HG02970 (cell line): ENCODE results near the gene MTSS2.
"Not testable (repeated sequence)": the region's sequence is repeated elsewhere in the genome, so short reads cannot be mapped to it uniquely, and the experiment has no call there.

ENCODE experiments used
- ATAC-seq: cut with Tn5 transposase; IDR thresholded peaks from one replicate; pipeline ENCODE4 v1.9.1; 2021; ENCODE audit warnings: mild to moderate bottlenecking, moderate library complexity, moderate number of reproducible peaks; ENCODE audit not compliant: unreplicated experiment, low FRiP score

MTSS2 gene

GRCh38 chr16:70657956-70658355, 27.9 kb downstream of the MTSS2 start:
- ATAC-seq, result no peak

- ATAC-seq, result no peak
Observed at GRCh38 chr16:70656712-70657263, 29.1 kb downstream of the MTSS2 start.

- ATAC-seq, result no peak
Observed at GRCh38 chr16:70656065-70656711, 29.7 kb downstream of the MTSS2 start.

DNA sequence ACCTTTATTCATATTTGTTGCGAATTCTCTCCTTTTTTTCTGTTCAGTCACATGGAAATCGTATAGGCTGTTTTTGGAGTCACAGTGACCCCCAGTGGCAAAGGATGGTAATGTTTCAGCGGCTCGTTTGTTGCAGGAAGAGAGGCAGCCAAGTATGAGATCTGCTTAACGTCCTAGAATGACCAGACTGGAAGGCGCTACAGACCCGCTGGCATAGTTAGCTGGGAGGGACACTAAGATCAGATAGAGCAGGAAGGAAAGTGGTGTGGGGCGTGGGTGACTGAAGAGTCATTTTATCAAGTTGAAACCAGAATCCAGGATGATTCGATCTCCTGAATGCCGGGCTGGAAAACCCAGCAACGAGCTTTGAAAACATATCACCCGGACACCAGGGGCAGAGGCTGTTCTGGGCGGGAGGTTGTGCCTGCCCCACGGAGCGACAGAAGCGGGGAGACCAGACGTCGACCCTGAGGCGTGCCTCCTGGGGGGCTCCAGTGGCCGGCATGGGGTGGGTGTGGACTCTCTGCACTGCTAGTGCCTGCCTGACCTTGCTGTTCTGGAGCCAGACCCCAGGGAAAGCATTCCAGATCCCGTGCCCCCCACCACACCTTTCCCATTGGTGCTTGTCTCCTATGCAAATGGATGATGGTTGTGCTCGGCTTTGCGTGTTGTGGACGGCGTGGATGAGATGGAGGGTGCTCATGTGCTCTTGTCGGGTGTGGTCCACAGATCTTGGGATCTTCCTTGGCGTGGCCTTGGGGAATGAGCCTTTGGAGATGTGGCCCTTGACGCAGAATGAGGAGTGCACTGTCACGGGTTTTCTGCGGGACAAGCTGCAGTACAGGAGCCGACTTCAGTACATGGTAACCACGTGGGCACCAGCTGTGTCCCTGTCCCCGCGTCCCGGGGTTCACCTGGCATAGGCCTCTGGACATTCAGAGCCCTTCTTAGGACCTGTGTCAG, 31.8 kb downstream of the MTSS2 start:
- no peak for ATAC-seq

- ATAC-seq, result no peak
Observed at GRCh38 chr16:70653406-70653805, 32.4 kb downstream of the MTSS2 start.

GRCh38 chr16:70652322-70652721, 33.5 kb downstream of the MTSS2 start:
- no peak for ATAC-seq

DNA sequence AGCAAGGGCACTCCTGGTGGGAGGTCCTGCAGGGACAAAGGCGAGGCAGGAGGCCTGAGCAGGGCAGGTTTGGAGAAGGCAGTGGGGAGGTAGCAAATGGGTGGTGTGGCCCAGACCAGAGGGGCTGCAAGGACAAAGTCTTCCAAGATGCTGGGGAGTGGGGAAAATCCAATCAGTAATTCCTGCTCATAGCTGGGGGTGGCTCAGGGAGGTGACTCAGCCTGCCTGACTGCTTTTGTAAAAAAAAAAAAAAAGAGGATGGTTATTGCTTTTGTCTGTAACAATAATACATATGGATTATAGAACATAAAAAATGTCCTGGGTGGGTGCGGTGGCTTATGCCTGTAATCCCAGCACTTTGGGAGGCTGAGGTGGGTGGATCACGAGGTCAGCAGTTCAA, 34.3 kb downstream of the MTSS2 start:
- no peak for ATAC-seq

- ATAC-seq, result no peak
Observed at GRCh38 chr16:70650216-70650615, 35.6 kb downstream of the MTSS2 start.

GRCh38 chr16:70649300-70649699, 36.6 kb downstream of the MTSS2 start:
- no peak for ATAC-seq

DNA sequence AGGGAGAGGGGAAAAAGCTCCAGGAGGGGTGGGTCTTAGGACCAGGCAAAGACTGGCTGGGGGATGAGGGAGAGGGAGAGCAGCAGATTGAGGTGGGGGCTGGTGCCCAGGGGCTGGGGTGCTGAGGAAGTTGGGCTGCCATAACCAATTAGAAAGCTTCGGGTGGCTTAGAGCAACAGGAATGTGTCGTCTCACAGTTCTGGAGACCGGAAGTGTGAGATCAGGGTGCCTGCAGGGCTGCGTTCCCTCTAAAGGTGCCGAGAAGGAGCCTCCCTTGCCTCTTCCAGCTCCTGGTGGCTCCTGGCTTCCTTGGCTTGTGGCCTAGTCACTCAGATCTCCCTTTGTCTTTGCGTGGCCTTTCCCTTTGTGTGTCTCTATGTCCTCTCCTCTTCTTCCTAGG, 37.2 kb downstream of the MTSS2 start:
- no peak for ATAC-seq

DNA sequence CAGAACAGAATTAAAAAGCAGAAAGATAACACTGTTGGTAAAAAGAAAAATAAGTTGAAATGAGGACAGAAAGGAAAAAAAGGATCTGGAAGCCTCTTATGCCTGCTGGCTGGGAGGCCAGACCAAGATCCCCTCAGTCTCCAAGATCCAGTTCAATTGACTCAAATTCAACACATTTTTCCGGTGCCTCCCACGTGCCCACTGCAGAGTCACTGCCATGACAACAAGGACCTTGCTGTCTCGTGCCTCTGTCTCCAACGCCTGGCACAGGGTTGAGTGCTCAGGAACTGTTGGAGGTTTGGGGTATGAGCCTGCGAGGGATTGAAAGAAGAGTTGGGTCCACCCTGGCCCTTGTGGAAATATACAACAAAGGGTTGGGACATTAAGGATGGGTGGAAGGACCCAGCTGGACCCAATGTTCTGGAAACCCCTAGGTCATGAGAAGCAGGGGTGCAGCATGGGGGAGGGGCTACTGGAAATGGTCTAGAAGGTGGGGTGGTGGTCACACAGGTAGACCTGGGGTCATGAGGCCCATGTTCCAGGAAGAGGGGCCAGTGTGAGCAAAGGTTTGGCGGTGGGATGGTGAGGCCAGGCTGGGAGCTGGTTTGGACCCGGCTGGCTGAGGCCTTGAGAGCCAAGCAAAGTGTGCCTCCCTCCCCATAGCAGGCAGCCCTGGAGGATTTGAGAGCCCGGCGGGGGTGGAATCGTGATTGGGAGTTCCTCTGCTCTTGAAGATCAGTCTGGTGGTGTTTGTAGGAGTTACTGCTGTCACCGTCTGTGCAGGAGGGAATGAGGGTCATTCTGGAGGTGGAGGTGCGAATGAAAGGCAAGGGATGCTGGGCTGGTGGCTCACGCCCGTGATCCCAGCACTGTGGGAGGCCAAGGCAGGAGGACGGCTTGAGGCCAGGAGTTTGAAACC, 38.2 kb downstream of the MTSS2 start:
- no peak for ATAC-seq

DNA sequence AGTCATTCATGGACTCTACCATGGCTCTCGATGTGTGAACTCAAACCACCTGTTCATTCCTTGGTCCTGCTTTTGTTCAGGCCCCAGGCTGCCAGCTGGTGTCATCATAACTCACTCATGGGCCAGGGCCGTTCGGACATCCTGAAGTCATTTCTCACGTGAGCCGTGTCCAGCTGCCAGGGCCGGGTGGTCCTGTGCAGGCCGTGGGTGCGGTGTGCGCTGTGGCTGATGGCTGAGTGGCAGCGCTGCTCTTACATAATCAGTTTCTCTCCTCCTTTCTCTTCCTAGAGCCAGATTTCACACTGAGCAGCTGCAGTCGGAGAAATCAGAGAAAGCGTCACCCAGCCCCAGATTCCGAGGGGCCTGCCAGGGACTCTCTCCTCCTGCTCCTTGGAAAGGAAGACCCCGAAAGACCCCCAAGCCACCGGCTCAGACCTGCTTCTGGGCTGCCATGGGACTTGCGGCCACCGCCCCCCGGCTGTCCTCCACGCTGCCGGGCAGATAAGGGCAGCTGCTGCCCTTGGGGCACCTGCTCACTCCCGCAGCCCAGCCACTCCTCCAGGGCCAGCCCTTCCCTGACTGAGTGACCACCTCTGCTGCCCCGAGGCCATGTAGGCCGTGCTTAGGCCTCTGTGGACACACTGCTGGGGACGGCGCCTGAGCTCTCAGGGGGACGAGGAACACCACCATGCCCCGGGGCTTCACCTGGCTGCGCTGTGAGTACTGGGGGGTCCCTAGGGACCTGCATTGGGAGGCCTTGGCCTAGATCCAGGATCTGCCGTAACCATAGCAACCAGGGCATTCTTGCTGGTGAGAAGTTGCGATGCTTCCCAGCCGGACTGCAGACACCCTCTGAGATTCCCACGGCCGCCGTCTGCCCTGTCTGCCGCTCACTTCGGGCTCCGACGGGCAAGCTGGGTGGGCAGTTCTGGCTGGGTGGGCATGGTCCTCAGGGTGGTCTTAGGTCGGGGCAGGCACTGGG, 39.3 kb downstream of the MTSS2 start, which contains the start of gene IL34:
Gene IL34, plus strand, starts transcription at position 300 of the 982 bp plus-strand sequence. Its CDS starts 389 bp downstream, at position 689.
- ATAC-seq, result no peak

DNA sequence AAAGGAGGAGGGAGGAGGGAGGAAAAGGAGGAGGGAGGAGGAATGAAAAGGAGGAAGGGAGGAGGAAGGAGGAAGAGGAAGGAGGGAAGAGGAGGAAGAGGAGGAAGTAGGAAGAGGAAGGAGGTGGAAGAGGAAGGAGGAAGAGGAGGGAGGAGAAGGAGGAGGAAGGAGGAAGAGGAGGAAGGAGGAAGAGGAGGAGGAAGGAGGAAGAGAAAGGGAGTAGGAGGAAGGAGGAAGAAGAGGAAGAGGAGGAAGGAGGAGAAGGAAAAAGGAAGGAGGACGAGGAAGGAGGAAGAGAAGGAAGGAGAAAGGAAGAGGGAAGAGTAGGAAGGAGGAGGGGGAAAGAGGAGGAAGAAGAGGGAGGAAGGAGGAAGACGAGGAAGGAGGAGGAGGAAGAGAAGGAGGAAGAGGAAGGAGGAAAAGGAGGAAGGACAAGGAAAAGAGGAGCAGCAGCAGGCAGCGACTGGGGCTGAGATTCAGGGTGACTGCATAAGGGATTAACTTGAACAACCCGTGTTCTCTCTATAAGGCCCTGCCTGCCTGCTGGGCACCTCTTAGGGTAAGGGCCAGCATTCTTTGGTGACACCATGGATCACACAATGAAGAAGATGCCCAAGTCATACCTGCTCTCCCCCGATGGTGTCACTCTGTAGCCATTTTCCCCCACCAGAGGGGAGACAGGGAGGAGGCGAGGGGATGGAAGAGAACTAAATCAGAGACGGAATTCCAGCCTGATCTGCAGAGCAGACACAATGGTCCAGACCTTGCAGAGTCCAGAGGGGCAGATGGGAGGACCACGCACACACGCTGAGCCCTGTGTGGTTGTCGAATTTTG, 40.9 kb downstream of the MTSS2 start:
- ATAC-seq, result no peak

DNA sequence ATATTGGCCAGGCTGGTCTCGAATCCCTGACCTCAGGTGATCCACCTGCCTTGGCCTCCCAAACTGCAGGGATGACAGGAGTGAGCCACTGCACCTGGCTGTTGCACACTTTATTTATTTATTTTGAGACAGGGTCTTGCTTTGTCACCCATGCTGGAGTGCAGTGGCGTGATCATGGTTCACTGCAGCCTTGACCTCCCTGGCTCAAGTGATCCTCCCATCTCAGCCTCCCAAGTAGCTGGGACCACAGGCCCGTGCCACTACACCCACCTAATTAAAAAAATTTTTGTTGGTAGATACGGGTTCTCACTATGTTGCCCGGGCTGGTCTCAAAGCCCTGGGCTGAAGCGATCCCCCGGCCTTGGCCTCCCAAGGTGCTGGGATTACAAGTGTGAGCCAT, 42.6 kb downstream of the MTSS2 start:
- not testable (repeated sequence) for ATAC-seq

DNA sequence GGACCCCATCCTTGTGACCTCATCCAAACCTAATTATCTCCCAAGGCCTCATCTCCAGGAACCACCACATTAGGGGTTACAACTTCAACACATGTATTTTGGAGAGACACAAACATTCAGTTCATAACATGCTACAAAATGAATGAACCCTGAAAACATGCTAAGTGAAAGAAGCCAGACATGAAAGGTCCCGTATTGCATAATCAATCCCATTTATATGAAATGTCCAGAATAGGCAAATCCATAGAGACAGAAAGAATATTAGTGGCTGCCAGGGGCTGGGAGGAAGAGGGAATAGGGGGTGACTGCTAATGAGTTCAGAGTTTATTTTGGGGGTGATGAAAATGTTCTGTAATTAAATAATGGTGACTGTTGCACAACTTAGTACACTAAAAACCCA, 43.2 kb downstream of the MTSS2 start:
- no peak for ATAC-seq

- no peak for ATAC-seq
Observed at GRCh38 chr16:70638814-70639792, 46.8 kb downstream of the MTSS2 start.
